K562 (cell line): Measurements from ENCODE around the gene FRYL. TPM values are rescaled to one million over a fixed set of nuclear protein-coding genes. Genes with fewer than 3 reads are reported as not detected.

ENCODE experiments used
- ARID2 ChIP-seq: fragments of 450-650 bp; IDR thresholded peaks from 2 replicates; pipeline ENCODE4 v1.6.1; 2017; ENCODE audit warnings: antibody characterized with exemption, mild to moderate bottlenecking
- BRF1 ChIP-seq: IDR thresholded peaks from 3 replicates; pipeline ENCODE4 v1.6.1; 2011; ENCODE audit warnings: borderline replicate concordance, mild to moderate bottlenecking; ENCODE audit not compliant: insufficient read length; ENCODE audit errors: extremely low read depth
- DNMT1 ChIP-seq: fragments of 450-650 bp; IDR thresholded peaks from 2 replicates; pipeline ENCODE4 v1.6.1; 2016; ENCODE audit warnings: antibody characterized with exemption, mild to moderate bottlenecking
- ELF1 ChIP-seq: fragments of 200-800 bp; sonication (Bioruptor generic); IDR thresholded peaks from 2 replicates; pipeline ENCODE4 v1.6.1; 2016; ENCODE audit warnings: missing genetic modification characterization, missing compliant biosample characterization
- ELF2 ChIP-seq: fragments of 250-450 bp; sonication (Bioruptor Pico); IDR thresholded peaks from 2 replicates; pipeline ENCODE4 v1.5.0; 2021; ENCODE audit warnings: mild to moderate bottlenecking
- ESRRA ChIP-seq: fragments of 450-650 bp; IDR thresholded peaks from 2 replicates; pipeline ENCODE4 v1.6.1; 2014; ENCODE audit warnings: low read depth, mild to moderate bottlenecking, moderate library complexity, borderline replicate concordance
- ESRRB ChIP-seq: fragments of 250-450 bp; sonication (Bioruptor Pico); IDR thresholded peaks from 2 replicates; pipeline ENCODE4 v1.5.0; 2020; ENCODE audit warnings: mild to moderate bottlenecking, moderate library complexity, borderline replicate concordance
- HEY1 ChIP-seq: fragments of 250-450 bp; sonication (Bioruptor Pico); IDR thresholded peaks from 2 replicates; pipeline ENCODE4 v1.5.0; 2020; ENCODE audit warnings: mild to moderate bottlenecking, moderate library complexity, borderline replicate concordance
- HINFP ChIP-seq: fragments of 450-650 bp; conservative IDR thresholded peaks from 2 replicates; pipeline ENCODE4 v1.6.1; 2016; ENCODE audit warnings: missing genetic modification characterization, low read depth, mild to moderate bottlenecking, control low read depth, missing compliant biosample characterization
- LEF1 ChIP-seq: fragments of 450-650 bp; IDR thresholded peaks from 2 replicates; pipeline ENCODE4 v1.6.1; 2016; ENCODE audit warnings: mild to moderate bottlenecking
- MLLT1 ChIP-seq, 2 experiments: fragments of 450-650 bp; IDR thresholded peaks; 2 replicates each; pipeline ENCODE4 v1.6.1; 2016
- NFXL1 ChIP-seq: fragments of 450-650 bp; formaldehyde crosslinking; IDR thresholded peaks from 2 replicates; pipeline ENCODE4 v1.4.0; 2021; ENCODE audit warnings: mild to moderate bottlenecking
- STAG1 ChIP-seq: sonication (generic); formaldehyde crosslinking; IDR thresholded peaks from 2 replicates; pipeline ENCODE4 v1.5.0; 2020; ENCODE audit warnings: missing genetic modification reagents, borderline replicate concordance
- STAT6 ChIP-seq: sonication (generic); formaldehyde crosslinking; IDR thresholded peaks from 2 replicates; pipeline ENCODE4 v1.8.1; 2023; ENCODE audit warnings: mild to moderate bottlenecking, missing genetic modification reagents
- TAL1 ChIP-seq: fragments of 450-650 bp; IDR thresholded peaks from 2 replicates; pipeline ENCODE4 v1.6.1; 2016; ENCODE audit warnings: mild to moderate bottlenecking
- ZNF41 ChIP-seq: fragments of 250-450 bp; sonication (Bioruptor Pico); conservative IDR thresholded peaks from 2 replicates; pipeline ENCODE4 v1.4.0; 2020; ENCODE audit warnings: mild to moderate bottlenecking
- ZNF639 ChIP-seq, 2 experiments: fragments of 200-800 bp in 1 of 2; sonication (Bioruptor generic) in 1 of 2; sonication (generic) in 1 of 2; formaldehyde crosslinking in 1 of 2; IDR thresholded peaks in 1 of 2; conservative IDR thresholded peaks in 1 of 2; 2 replicates each; pipeline versions ENCODE4 v1.5.0 to v1.6.1; 2016 to 2020; ENCODE audit warnings: missing compliant biosample characterization in 1 of 2, missing genetic modification characterization in 1 of 2, missing genetic modification reagents in 1 of 2
- polyA plus RNA-seq, 8 experiments: library from polyadenylated mRNA; depleted of rRNA in 4 of 8; stranded (reverse) in 5 of 8; unstranded in 3 of 8; fragments of >200 nt; fragmentation: Nextera tagmentation in 2 of 8; fragmentation: Illumina TruSeq in 1 of 8; extraction: Ambion mirVana in 2 of 8; extraction: Trizol in 1 of 8; gene quantifications; 2 replicates each; pipeline versions ENCODE4 v1.2.1 to v1.2.3, GENCODE V29; 2011 to 2014; ENCODE audit warnings: inconsistent platforms in 1 of 8, missing spikeins in 1 of 8
- total RNA-seq, 7 experiments: library from RNA; depleted of rRNA in 6 of 7; stranded (reverse); fragments of >200 nt in 6 of 7; fragmentation: Illumina TruSeq in 2 of 7; extraction: Trizol in 2 of 7; gene quantifications; 2 replicates each; pipeline versions ENCODE4 v1.2.1 to v1.2.3, GENCODE V29; 2011 to 2021; ENCODE audit warnings: low replicate concordance in 1 of 7
- TF ChIP-seq, protein P1 (sequence below): fragments of 250-450 bp; sonication (Bioruptor Pico); IDR thresholded peaks from 2 replicates; pipeline ENCODE4 v1.4.0; 2020

Gene FRYL
- total and polyA plus RNA-seq, 9 of the 15 experiments (the other 6 are each of a cell fraction or from before 2014, with no cell fraction given), result 7.2 to 34.9 (median 15.9) TPM

DNA sequence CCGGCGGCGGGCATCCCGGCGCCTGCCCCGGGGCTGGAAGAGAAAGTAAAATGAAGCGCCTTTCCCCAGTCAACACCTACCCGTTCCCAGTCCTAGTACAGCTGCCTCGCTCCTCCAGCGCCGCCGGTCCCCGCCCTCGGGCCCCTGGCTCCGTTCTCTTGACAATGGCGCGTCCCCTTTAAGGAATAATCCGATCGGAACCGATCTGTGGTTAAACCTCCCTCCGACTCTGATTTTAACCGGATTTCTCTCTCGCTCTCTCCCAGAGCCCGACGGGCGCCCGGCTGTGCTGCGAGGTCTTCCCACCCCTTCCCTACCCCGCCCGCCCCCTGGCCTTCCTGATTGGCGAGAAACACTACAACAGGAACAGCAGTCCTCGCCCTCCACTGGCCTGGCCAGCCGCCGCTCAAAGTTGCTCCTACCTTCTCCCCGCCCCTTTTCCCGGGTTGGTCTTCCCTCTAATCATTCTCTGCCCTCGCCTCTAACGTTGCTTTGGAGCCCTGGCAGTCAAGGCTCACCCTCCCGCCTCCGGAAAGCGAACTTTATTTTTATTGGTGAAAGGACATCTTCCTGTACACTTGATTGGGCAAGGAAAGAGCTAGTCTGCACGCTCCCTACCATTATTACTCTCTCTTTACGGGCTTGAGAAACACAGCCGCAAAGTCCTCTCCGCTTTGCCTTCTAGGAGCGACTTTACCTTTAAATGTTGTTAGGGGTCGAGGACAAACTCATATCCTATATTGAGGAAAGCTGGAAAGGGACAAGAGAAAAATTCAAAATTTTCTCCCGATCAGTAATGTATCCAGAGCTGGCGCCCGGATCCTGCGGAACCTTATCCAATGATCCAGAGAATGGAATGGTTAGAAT is at the start of gene FRYL (continued):
- TF ChIP-seq ZNF639 (CRISPR knock-in tag; conservative IDR thresholded peaks at IDR 0.05 in 1 of 2, IDR thresholded peaks at IDR 0.05 in 1 of 2) (no peak), HINFP (no peak), ESRRB (CRISPR knock-in tag) (no peak), HEY1 (CRISPR knock-in tag) (no peak), DNMT1 (no peak), ESRRA (no peak), LEF1 (no peak), BRF1 (no peak), MLLT1 (IDR thresholded peaks at IDR 0.05) (peak; percentile 76 to 79; a peak in 3 of 4 replicates), NFXL1 (CRISPR knock-in tag) (no peak), ELF2 (CRISPR knock-in tag) (no peak), STAT6 (CRISPR knock-in tag) (no peak), ARID2 (no peak), ZNF41 (CRISPR knock-in tag) (no peak), ELF1 (tag) (peak; percentile 82), STAG1 (CRISPR knock-in tag) (no peak), TAL1 (no peak)
- TF ChIP-seq, protein P1, sequence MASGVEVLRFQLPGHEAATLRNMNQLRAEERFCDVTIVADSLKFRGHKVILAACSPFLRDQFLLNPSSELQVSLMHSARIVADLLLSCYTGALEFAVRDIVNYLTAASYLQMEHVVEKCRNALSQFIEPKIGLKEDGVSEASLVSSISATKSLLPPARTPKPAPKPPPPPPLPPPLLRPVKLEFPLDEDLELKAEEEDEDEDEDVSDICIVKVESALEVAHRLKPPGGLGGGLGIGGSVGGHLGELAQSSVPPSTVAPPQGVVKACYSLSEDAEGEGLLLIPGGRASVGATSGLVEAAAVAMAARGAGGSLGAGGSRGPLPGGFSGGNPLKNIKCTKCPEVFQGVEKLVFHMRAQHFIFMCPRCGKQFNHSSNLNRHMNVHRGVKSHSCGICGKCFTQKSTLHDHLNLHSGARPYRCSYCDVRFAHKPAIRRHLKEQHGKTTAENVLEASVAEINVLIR (CRISPR knock-in tag), result no peak
